Measurements from ENCODE around the gene KANSL1.

DNA sequence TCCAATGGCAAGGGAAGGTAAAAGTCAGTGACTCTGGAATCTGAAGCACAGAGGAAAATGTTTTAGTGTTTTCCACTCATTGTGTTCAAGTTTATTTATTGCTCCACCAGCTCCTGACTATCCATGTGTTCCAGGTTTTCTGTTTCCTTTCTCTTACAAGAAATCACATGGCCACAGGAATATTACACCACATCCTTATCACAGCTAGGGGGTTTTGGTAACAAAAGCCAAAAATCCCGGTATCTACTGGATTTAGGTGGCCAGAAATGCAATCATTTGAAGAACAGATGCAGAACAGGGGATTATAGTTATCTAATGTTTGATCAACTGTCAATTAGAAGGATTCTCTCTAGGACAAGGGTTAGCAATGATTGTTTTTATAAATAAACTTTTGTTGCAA, 146.3 kb downstream of the KANSL1 start:
- TF ChIP-seq, protein P1, sequence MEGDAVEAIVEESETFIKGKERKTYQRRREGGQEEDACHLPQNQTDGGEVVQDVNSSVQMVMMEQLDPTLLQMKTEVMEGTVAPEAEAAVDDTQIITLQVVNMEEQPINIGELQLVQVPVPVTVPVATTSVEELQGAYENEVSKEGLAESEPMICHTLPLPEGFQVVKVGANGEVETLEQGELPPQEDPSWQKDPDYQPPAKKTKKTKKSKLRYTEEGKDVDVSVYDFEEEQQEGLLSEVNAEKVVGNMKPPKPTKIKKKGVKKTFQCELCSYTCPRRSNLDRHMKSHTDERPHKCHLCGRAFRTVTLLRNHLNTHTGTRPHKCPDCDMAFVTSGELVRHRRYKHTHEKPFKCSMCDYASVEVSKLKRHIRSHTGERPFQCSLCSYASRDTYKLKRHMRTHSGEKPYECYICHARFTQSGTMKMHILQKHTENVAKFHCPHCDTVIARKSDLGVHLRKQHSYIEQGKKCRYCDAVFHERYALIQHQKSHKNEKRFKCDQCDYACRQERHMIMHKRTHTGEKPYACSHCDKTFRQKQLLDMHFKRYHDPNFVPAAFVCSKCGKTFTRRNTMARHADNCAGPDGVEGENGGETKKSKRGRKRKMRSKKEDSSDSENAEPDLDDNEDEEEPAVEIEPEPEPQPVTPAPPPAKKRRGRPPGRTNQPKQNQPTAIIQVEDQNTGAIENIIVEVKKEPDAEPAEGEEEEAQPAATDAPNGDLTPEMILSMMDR (IDR thresholded peaks at IDR 0.05) = no peak
- TF ChIP-seq POLR2A (IDR thresholded peaks at IDR 0.05) (no peak), EP300 (IDR thresholded peaks at IDR 0.05) (peak in 1 of 2 donors; percentile 54)
